ENCODE measurements around the gene C1QTNF6.
"Not testable (repeated sequence)": the region's sequence is repeated elsewhere in the genome, so short reads cannot be mapped to it uniquely, and the experiment has no call there.

C1QTNF6 gene

DNA sequence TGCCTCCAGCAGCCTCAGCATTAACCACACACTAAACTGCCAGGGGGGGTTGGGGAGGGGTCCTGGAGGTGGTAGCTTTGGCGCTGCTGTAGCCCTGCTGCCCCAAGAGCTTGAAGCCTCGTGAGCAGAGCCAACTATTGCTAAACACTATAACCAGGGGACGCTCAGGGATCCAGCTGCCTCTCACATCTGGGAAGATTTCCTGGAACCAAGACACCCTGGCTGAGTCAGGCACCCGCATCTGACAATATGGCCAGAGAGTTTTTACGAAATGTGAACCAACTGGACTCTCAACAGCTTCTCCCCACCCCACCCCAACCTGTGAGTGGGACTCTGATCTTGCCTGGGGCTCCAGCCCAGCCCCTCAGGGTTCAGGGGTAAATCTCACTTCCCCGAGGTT is 14.3 kb downstream of the C1QTNF6 start:
- FAIRE-seq, result no peak

DNA sequence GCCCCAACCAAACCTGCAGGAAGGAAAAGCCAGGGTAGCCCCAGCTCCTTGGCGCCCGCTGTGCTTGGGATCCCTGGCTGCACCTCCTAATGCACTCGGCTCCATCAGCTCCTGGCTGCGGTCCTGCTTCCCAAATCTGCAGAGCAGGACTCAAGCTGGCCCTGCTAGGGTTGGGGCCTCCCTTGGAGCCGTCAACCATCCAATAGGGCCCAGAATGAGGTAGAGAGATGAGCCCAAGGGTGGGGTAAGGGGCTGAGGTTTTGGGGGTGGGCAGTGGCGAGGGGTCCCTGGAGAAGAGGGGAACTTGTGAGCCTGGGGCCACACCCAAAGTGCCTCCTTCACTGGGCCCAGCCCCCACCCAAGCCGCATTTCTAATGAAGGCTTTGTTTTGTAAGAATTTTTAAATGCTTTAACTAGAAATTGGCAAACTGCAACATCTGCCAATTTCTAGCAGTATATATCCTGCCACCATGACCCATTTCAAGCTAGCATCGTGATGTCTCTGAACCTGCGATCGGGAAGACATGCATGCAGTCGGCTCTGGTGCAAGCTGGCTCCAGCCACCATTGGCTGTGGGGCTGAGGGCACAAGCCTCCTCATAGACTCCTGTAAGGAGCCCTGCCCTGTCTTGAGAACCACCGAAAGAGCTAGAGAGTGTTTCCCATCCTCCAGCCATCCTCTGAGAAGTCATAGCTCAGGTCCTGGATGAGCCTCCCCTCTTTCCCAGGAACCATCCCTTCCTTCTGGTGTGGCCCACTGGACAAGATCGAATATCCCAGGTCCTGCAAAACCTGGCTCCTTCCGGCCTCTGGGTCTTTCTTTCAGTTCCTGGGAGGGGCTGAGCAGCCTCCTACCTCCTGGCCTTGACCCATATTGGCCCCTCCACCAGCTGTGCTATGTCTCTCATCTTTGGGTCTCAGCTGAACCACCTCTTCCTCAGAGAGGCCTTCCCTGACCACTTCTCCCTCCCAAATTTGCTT is 15.5 kb downstream of the C1QTNF6 start:
- no peak for FAIRE-seq

DNA sequence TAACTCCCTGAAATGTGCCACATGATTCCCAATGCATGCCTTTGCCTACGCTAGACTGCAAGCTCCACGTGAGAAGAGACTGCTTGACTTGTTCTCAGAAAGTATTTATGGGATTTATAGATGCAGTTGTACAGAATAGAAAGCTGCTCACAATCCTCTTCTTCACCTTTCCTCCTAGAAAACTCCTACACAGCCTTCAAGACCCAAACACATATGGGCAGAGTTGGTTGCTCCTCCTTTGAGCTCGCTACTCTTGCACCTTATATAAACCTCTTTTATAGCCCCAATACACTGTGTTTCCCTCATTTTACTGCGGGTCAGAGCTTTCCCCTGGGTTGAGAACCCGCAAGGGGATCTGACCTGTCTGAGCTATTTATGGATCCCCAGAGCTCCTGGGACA is 16.4 kb downstream of the C1QTNF6 start:
- FAIRE-seq, result no peak

DNA sequence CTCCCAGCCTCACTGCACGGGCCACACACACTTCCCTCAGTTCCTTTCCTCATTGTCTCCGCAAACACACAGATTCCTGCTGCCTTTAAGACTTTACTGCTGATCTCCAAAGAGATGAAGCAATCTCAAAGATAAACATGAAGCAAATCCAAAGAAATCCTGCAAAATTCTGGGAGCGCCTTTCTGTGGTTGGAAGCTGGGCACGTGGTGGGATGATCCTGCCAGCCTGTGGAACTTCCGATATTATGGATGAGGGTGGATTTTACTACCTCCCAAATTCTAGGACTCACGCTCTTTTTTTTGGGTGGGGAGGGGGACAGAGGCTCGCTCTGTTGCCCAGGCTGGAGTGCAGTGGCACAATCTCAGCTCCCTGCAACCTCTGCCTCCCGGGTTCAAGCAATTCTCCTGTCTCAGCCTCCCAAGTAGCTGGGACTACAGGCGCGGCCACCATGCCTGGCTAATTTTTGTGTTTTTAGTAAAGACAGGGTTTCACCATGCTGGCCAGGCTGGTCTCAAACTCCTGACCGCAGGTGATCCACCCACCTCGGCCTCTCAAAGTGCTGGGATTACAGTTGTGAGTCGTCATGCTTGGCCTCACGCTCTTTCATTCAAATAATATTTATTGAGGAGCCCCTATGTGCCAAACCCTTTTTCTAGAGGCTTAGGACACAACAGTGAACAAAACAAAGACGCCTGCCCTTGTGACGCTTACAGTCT is 17.2 kb downstream of the C1QTNF6 start:
- not testable (repeated sequence) for FAIRE-seq

DNA sequence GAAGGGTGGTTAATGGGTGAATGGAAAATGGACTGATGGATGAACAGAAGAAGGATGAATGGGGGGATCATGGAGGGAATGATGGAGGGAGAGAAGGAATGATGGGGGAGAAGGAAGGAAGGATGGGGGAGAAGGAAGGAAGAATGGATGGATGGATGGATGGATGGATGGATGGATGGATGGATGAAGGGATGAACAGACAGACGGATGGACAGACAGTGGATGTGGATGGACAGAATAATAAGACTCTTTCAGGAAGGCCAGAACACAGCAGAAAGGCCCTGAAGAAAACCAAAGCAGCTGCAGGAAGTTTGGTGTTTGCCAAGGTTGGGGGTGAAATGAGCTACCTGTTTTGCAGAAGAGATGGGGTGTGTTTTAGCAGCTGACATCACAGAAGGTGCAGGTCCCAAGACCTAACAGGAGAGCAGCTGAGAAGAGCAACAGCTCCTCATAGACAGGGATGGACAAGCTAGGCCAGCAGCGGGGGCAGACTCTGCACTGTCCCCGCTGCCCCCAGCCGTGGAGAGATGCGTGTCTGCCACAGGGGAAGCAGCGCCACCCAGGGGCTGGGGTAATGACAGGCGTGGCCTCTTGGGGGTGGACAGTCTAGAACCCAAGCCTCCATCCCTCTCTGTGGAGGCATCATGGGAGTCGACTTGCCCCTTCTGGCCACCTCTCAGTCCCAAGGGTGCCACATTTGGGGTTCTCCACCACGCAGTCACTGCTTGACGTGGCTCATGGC is 17.9 kb downstream of the C1QTNF6 start:
- no peak for FAIRE-seq

DNA sequence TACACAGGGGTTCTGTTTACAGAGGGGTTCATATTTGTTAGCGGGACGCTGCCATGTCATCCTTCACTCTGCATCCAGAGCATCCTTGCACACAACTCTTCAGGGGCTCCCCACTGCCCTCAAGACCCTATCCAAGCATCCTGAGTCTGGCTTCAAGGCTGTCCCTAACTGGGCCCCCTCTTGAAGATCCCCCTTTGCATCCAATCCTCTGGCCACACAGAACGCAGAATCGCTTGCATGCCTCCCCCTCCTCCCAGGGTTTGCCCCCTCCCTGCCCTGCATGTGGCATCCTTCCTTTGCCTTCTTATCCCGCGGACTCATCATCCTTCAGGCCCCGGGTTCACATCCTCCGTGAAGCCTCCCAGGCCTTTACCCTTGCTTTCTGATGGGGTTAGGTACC is 18.6 kb downstream of the C1QTNF6 start:
- FAIRE-seq, result no peak

DNA sequence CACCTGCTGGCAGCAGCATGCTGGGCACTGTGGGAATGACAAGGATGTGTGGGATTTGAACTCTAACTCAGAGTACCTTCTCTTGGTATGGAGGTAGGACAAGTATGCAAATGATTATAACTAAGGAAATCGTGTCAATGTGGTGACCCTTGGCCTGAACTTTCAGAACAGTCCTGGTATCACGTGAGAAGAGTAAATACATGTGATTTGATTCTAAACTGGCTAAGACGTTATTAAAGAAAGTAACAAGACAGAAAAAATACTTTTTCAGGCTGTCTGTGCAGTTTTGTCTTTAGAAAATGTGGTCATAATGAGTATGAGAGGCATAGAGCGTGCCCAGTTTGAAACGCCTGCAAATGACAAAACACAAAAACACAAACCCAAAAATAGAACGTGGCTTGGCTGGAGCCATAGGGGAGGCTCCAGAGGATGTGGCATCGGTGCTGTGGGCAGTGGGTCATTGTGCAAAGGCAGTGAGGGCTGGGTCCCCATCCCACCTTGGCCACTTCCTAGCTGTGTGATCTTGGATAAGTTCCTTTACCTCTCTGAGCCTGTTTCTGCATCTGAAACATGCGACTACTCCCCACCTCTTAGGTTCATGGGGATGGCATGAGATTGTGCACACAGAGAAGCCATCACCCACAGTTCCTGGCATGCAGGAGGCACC is 19.9 kb downstream of the C1QTNF6 start:
- no peak for FAIRE-seq

DNA sequence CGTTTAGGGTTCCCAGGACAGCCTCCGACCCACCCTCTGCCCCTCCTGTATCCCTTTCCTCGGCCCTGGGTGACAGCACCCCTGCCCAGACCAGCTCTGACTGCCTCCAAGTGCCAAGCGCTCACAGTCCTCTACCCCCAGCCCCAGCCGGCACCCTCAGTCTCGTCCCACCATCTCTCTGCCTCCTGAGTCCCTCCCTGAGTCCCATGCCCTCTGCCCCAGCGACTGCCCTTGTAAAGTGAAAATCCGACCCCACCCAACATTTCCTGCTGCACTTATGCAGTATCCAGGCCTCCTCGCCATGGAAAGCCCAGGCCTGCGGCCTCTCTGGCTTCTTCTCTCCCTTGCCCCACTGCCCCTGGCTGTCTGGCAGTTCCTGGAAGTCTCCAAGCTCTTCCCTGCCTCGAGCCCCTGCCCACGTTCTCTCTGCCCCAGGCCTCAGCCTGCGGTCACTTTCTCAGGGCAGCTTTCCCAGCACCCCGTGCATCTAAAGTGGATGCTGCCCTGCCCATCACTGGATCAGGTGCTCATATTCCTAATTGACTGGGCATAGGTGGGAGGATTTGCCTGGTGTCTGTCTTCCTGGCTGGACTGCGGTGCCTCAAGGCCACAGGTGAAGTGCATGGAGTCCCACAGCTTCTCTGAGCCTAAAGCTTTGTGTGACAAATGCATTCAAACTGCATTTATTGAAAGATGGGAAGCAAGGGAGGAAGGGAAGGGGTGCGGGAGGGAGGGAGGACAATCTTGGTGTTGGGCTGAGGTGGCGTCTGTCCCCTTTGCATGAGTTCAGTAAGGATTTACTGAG is 20.7 kb downstream of the C1QTNF6 start:
- no peak for FAIRE-seq

DNA sequence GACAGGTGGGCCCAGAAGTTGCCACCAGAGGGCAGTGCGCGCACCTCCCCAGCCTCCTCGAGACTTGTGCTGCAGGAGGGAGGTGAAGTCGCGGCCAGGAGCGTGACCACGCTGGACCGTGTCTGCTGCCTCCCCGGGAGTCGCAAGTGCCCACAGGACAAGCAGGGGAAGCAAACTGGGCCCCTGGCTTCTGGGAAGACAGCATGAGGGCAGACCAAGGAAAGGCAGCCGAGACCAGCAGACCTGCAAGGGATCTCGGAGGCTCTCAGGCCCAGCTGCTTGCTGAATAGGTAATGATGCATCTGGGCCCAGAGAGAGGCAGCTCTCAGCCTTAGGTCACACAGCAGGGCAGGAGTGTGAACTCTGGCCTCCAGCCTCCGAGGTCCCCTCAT is 21.4 kb downstream of the C1QTNF6 start:
- no peak for FAIRE-seq

DNA sequence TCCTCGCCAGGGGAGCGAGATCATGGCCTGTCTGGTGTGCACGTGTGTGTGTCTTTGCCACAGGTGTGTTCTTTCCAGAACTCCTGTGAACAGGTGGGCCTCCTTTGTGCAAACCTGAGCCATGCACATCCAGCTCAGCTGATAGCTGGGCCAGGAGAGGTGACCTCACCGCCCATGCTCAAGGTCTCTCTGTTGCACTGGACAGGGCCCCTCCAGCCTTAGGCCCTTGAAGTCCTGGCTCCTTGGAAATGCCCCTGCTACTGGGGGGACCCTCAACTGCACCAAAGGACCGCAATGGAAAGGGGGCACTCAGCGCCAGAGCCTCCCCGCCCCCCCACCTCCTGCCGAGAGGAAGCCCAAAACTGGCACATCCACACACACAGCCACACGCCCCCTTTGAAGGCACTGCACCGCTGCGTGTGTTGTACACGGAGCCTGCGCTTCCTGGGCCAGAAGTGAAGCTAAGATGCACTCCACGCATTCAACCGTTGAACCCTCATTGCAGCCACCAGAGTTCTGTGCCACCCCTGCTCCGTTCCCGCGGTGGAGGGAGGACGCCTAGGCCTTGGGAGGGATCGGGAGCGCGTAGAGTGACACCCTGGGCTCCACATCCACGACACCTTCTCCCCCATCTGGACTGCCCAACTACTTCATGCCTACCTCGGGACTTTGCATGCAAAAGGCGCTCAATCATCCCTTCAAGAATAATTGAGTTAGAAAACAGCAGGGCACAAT is 21.9 kb downstream of the C1QTNF6 start:
- FAIRE-seq, result no peak

DNA sequence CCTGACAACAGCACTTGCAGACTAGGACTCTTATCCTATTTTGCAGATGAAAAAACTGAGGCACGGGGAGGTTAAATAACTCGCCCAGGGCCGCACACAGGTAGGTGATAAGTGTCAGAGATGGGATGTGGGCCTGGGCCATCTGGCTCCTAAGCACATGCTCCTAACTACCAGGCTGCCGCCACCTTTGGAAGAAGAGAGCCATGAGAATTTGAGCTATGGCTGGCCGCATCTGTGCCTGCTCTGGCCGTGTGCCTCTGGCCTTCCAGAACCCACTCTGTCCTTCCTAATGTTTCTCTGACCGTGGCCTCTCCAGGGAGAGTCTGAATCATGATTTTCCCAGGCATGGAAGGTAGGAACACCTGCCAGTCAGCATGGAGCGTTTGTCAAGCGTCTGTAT is 23.0 kb downstream of the C1QTNF6 start:
- no peak for FAIRE-seq

DNA sequence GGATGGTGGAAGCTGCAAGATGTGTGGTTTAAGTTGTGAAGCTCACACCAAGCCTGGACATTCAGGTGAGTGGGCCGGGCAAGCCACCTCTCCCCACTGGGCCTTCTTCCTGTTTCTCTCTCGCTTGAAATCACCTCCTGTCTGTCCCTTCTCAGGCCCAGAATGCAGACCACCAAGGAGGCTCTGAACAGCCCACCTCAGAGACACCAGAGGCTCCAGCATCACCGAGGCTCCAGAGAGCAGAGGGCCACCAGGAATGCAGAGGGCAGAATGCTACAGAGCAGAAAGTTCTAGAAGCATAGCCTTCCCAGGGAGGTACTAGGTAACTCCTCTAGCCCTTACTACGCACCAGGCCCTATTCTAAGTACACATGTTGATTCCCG is 23.6 kb downstream of the C1QTNF6 start:
- FAIRE-seq, result no peak

DNA sequence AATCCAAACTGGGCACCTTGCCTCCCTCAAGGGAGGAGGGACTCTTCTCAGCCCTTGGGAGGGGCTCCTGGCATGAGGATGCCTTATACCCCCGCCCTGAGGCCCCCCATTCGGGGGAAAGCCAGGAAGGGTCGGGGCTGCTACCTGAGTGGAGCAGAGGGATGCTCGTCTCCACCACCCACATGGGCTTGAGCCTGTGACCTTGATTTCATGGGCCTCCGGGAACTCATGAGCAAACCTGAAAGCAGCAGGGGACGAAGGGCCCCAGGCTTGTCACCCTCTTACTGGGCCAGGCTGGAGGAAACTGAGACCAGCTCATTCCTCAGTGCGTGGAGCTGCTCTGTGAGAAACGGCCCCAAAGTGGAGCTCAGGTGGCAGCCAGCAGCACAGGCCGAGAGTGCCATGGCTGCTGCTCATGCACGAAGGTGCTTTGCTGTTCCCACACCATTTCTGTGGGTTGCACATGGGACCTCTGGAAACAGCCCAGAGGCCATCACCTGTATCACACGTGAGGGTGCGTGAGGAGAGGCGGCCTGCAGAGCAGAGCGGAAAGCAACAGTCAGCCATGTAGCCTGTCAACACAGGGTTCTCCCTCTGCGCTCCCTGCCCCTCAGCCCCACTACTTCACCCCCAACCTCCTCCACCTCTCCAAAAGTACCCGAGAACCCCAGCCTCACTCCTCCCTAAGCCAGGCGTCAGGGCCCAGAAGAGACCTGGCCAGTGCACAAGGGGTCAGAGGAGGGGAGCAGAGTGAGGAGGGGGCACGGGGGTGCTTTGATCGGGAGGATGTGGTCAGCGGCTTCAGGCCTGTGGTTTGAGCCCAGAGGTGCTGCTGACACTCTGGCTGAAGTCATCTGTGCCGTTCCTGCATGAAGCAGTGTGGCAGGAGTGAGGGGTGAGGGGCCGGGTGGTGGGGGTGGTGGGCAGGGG is 24.2 kb downstream of the C1QTNF6 start:
- no peak for FAIRE-seq

DNA sequence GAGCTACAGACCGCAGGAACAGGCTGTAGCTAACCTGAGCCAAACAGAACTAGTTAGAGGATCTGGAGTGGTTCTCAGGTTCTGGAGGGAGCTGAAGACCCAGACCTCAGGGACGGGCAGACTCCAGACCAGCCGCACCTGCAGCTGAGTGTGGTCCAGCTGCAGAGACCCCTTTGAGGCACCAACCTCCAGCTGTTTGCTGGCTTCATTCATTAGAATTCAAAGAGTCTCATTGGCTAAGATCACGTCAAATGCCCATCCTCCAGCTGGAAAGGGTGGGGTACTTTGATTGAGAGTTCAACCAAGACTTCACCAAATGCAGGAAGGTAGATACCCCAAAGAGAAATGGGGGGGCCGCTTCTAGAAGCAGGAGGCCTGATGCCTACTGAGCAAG is 25.0 kb downstream of the C1QTNF6 start:
- FAIRE-seq, result no peak

DNA sequence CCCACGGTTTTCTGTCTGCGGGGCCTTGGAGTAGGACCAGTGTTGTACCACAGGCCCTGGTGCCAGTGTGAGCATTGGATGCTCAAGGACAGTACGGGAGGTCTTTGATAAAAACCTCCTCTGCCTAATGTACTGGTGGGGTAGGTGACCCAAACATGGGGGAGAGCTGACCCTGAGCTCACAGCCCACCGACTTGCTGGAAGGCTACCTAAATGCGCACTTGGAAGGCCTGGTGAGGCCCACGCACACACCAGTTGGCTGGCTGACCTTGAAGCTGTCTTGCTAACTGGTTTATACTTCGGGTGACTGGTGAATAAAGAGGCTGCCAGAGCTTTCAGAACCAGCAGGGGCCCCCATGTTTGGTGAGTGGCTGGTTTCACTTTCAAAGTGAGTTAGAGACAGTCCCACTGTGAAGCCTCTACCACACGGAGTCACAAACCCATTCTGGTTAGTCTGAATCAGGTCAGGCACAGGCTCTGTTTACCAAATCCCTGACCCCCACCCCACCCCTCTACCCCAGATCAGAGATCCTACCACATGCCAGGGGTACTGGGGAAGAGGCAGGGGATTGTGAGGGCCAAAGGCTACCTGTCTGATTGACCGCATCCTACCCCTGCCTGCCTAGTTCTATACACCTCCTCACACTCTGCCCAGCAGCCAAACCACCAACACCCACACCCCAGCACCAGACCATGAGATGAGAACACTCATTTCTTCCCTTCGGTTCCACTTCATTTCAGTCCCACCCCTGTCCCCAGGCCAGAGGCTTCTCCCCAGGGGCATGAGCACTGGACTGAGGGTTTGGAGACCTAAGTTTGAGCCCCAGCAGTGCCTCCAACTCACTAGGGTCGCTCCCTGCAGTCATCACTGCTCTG is 25.6 kb downstream of the C1QTNF6 start:
- FAIRE-seq, result no peak

DNA sequence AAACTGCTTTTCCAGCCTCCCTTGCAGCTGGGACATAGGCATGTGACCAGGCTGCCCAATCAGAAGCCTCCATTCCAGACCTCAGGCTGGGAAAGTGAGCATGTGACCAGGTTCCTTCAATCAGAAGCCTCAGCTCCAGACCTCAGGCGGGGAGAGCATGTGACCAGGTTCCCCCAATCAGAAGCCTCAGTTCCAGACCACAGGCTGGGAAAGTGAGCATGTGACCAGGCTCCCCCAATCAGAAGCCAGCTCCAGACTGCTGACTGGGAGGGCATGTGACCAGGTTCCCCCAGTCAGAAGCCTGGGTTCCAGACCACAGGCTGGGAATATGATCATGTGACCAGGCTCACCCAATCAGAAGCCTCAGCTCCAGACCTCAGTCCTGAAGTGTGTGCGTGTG is 26.6 kb downstream of the C1QTNF6 start:
- FAIRE-seq, result no peak

DNA sequence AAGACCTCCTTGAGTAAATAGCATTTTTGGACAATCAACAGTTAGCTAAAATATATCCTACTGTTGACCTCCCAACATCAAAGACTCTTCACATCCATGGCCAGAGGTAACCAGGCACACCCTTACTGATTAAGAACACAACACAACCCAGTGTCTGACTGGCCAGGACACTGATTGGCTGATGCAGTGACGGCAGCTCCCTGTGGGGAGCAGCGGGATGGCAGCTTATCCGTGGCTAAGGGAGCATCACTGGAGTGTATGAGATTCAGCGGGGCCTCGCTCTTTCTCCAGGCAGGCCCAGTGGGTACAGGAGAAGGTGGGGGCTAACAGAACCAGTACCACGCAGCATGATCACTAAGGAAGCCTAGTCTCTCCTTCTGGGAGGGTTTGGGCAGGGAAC is 28.0 kb downstream of the C1QTNF6 start:
- no peak for FAIRE-seq

DNA sequence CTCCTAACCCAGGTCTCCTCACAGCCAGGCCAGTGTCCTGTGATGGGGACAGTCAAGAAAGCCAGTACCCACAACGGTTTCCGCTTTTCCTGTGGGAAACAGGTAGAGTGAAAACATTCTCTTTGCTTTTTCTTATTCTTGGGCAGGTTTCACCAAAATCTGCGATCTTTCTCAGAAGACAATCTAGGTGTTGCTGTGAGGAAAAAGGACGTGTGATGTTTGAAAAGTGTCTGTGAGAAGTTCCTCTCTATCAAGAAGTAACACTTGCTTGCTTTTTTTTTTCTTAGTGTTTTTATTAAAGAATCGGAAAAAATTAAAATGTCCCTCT is 29.1 kb downstream of the C1QTNF6 start:
- no peak for FAIRE-seq
